Panc1 (cell line): ENCODE data around the gene CARD10.

Experiments
- CTCF ChIP-seq: fragments of 450-650 bp; IDR thresholded peaks from 2 replicates; pipeline ENCODE4 v1.5.1; 2017; ENCODE audit warnings: mild to moderate bottlenecking
- POLR2AphosphoS5 ChIP-seq: IDR thresholded peaks from 2 replicates; pipeline ENCODE4 v1.6.1; 2012; ENCODE audit warnings: mild to moderate bottlenecking, low read depth, low read length, moderate library complexity
- REST ChIP-seq, 2 experiments: IDR thresholded peaks; 2 replicates each; pipeline ENCODE4 v1.6.1; 2011 to 2012; ENCODE audit warnings: low read depth in 2 of 2, control low read depth in 1 of 2, low read length in 1 of 2, mild to moderate bottlenecking in 1 of 2, moderate library complexity in 1 of 2; ENCODE audit not compliant: insufficient read depth in 1 of 2

- no peak for TF ChIP-seq POLR2AphosphoS5
- no peak for TF ChIP-seq CTCF
- TF ChIP-seq REST (IDR thresholded peaks at IDR 0.05; ENCODE audit: insufficient read depth in 1 of 2, low read depth in 2 of 2, low read length in 1 of 2): no peak
Observed at GRCh38 chr22:37483050-37483449, 36.2 kb downstream of the CARD10 start.
